Thoracic aorta (tissue), 2 donors: ENCODE data around the gene HECTD1. TPM values are rescaled to one million over a fixed set of nuclear protein-coding genes. Genes with fewer than 3 reads are reported as not detected.
A peak's percentile ranks its signal among the peaks of the same experiment; 100 is the strongest.

Experiments
- ATAC-seq: fragments of 150-250 bp; one replicate; pipeline ENCODE4 v1.8.0; 2017; ENCODE audit warnings: low read depth; ENCODE audit not compliant: insufficient number of reproducible peaks, low FRiP score
- DNase-seq: peaks from one replicate; pipeline ENCODE4 v3.0.0-alpha.2; 2020; ENCODE audit warnings: low spot score
- H3K27ac ChIP-seq, 2 donors: fragments of 200-600 bp; sonication (generic); 1 replicate in 1 of 2; 2 replicates in 1 of 2; pipeline ENCODE4 v1.5.1; 2016; ENCODE audit warnings: mild to moderate bottlenecking in 2 of 2, moderate library complexity in 2 of 2
- H3K27me3 ChIP-seq: fragments of 200-600 bp; sonication (generic); replicated peaks from 2 replicates; pipeline ENCODE4 v1.6.0; 2016; ENCODE audit warnings: mild to moderate bottlenecking; ENCODE audit not compliant: insufficient read depth
- H3K36me3 ChIP-seq: fragments of 200-600 bp; sonication (generic); one replicate; pipeline ENCODE4 v1.5.1; 2016
- H3K4me1 ChIP-seq, 2 donors: fragments of 200-600 bp; sonication (generic); 1 replicate in 1 of 2; 2 replicates in 1 of 2; pipeline versions ENCODE4 v1.5.1 to v1.6.0; 2016; ENCODE audit warnings: low read depth in 2 of 2, mild to moderate bottlenecking in 1 of 2; ENCODE audit not compliant: control insufficient read depth in 1 of 2
- H3K4me3 ChIP-seq: fragments of 200-600 bp; sonication (generic); 2 replicates; pipeline ENCODE4 v1.5.1; 2016; ENCODE audit warnings: mild to moderate bottlenecking
- H3K9me3 ChIP-seq: fragments of 200-600 bp; sonication (generic); 2 replicates; pipeline ENCODE4 v1.5.1; 2016
- total RNA-seq, 2 donors: library from RNA; depleted of rRNA; stranded (reverse); fragments of >200 nt; gene quantifications; one replicate each; pipeline versions ENCODE4 v1.1.0 to v1.2.3, GENCODE V29; 2016
- TF ChIP-seq, protein P1 (sequence below): fragments of 200-600 bp; sonication (generic); IDR thresholded peaks from one replicate; pipeline ENCODE4 v1.5.1; 2019; ENCODE audit warnings: antibody characterized with exemption

The HECTD1 gene
- total RNA-seq, 2 donors from 2014 or later = 82.6 to 185 TPM

DNA sequence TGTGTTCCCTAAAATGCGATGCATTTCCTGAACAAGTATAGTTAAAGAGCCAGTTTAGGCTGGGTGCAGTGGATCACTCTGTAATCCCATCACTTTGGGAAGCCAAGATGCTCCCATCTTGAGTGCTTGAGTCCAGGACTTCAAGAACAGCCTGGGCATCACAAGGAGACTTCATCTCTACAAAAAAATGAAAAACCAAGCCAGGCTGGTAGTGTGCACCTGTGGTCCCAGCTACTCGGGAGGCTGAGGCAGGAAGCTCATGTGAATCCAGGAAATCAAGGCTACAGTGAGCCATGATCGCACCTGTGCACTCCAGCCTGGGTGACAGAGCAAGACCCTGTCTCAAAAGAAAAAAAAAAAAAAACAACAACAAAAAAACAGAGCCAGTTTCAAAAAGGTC lies 26.3 kb downstream of the HECTD1 start:
- Histone ChIP-seq H3K4me1 (no peaks in the 10 kb centered on the region), H3K4me3 (no peak overlapping the region), H3K27ac (no peak overlapping the region), H3K9me3 (no peaks in the 10 kb centered on the region), H3K36me3 (no peaks in the 10 kb centered on the region), H3K27me3 (no peaks in the 10 kb centered on the region)
- ATAC-seq (no peak), DNase-seq (no peak)
- TF ChIP-seq, protein P1, sequence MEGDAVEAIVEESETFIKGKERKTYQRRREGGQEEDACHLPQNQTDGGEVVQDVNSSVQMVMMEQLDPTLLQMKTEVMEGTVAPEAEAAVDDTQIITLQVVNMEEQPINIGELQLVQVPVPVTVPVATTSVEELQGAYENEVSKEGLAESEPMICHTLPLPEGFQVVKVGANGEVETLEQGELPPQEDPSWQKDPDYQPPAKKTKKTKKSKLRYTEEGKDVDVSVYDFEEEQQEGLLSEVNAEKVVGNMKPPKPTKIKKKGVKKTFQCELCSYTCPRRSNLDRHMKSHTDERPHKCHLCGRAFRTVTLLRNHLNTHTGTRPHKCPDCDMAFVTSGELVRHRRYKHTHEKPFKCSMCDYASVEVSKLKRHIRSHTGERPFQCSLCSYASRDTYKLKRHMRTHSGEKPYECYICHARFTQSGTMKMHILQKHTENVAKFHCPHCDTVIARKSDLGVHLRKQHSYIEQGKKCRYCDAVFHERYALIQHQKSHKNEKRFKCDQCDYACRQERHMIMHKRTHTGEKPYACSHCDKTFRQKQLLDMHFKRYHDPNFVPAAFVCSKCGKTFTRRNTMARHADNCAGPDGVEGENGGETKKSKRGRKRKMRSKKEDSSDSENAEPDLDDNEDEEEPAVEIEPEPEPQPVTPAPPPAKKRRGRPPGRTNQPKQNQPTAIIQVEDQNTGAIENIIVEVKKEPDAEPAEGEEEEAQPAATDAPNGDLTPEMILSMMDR = no peak

DNA sequence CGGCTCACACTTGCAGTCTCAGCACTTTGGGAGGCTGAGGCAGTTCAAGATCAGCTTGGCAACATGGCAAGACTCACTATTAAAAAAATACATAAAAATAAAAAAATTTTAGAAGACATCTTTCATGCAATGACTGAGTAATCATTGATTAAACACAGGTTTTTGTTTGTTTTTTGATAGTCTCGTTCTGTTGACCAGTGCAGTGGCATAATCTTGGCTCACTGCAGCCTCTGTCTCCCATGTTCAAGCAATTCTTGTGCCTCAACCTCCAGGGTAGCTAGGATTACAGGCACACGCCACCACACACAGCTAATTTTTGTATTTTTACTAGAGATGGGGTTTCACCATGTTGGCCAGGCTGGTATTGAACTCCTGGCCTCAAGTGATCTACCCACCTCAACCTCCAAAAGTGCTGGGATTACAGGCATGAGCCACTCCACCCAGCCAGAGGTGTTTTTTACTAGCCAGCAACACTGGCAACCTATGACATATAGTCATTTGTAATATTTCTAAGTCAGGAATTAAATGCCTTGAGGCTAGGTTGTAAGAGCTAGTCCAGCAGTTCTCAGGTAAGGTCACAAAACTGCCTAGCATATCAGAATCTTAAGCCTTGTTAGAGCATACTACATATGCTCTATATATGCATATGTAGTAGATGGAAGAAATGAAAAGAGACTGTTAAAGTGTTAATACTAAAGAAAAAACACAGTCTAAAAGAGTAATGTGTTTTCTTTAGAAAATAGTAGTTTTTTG lies 27.1 kb downstream of the HECTD1 start:
- H3K4me3 ChIP-seq = no peak overlapping the region
- no peak overlapping the region for H3K27ac ChIP-seq
- no peak for DNase-seq
- no peaks in the 10 kb centered on the region for H3K9me3 ChIP-seq
- no peaks in the 10 kb centered on the region for H3K36me3 ChIP-seq
- H3K27me3 ChIP-seq = no peaks in the 10 kb centered on the region
- TF ChIP-seq, protein P1 = no peak
- no peaks in the 10 kb centered on the region for H3K4me1 ChIP-seq
- ATAC-seq = no peak

DNA sequence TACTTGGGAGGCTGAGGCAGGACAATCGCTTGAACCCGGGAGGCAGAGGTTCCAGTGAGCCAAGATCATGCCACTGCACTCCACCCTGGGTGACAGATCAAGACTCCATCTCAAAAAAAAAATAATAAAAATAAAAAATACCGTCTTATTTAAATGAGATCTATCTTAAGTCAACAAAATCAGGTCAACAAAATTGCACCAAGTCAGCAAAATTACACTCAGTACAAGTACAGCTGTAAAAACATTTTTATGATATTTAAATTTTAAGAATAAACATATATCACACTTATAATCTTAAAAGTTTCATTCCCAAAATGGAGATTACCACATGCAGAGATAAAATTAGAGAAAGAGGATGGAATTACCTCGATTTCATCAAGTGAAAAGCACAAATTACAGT lies 33.2 kb downstream of the HECTD1 start:
- H3K4me3 ChIP-seq = no peak overlapping the region
- H3K27ac ChIP-seq = no peak overlapping the region
- H3K4me1 ChIP-seq = peaks cover 0 to 5% of the 10 kb centered on the region in 2 donors
- no peaks in the 10 kb centered on the region for H3K27me3 ChIP-seq
- DNase-seq = no peak
- ATAC-seq = no peak
- peaks cover 13% of the 10 kb centered on the region for H3K36me3 ChIP-seq
- TF ChIP-seq, protein P1 = no peak
- H3K9me3 ChIP-seq = no peaks in the 10 kb centered on the region

DNA sequence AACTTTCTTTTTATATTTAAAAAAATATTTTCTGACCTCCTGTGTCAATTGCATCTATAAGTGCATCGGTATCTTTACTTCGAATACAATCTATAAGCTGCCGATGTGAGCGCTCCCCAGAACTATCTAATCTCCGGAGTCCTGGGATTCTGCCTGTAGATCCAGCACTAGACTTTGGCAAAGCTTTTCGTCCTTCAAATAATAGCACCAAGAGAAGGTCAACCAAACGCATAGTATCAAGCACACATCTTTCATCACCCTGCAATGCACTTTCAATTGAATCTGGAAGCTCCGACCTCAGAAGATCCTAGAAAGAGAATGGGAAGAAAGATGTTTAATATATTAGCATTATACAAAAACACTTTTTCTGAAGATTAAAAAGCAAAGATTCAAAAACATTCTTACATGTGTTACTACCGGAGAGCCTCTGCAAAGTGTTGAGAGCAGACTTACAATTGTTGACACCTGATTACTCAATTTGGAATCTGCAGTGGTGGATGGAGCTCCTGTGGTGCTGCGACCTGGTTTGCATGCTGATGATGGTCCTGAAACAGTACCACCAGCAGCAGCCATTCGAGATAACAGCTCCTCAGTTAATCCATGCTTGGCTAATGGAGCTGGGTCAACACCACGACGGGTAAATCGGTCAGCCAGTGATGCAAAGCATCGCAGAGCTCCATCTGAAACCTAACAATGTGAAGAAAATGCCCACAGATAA lies 34.3 kb downstream of the HECTD1 start:
- Histone ChIP-seq H3K4me3 (no peak overlapping the region), H3K36me3 (peaks cover 16% of the 10 kb centered on the region), H3K27me3 (no peaks in the 10 kb centered on the region), H3K9me3 (no peaks in the 10 kb centered on the region), H3K27ac (no peak overlapping the region), H3K4me1 (peaks cover 0 to 5% of the 10 kb centered on the region in 2 donors)
- DNase-seq (no peak), ATAC-seq (no peak)
- TF ChIP-seq, protein P1 = no peak

DNA sequence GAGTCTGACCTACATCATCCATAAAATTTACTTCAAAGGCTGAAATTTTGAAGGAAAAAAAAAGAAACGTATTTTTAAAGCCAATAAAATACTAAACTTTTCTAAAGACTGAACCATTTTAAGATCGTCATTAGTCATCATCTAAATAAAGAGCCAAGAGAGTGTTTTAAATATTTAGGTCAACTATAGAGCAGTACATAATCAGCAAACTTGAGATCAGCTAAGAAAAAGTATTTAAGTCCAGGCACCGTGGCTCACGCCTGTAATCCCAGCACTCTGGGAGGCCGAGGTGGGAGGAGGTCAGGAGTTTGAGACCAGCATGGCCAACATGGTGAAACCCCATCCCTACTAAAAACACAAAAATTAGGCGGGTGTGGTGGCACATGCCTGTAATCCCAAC lies 35.5 kb downstream of the HECTD1 start:
- DNase-seq (no peak), ATAC-seq (no peak)
- peak overlapping the region in 1 of 2 donors; percentile 38 for H3K27ac ChIP-seq
- peaks cover 21% of the 10 kb centered on the region for H3K36me3 ChIP-seq
- no peaks in the 10 kb centered on the region for H3K27me3 ChIP-seq
- H3K4me1 ChIP-seq = peaks cover 0 to 5% of the 10 kb centered on the region in 2 donors
- H3K4me3 ChIP-seq = no peak overlapping the region
- H3K9me3 ChIP-seq = no peaks in the 10 kb centered on the region
- TF ChIP-seq, protein P1 = no peak
